ENCODE results near the gene RAB30.

DNA sequence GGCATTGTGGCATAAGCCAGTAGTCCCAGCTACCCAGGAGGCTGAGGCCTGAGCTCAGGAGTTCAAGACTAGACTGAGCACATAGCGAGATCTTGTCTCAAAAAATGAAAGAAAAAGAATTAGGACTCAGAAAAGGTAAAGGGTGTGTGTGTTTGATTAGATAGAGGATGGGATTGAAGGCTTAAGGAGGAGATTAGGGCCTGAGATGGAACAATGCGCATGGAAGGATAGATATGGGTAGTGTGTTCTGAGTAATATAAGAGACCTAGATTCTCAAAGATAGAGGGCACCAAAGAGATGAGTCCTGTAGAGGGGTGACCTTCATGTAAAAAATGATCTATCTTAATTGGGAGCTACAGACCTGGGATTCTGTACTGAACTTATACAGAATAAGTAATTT lies 17.3 kb upstream of the RAB30 start:
- TF ChIP-seq, protein P1, sequence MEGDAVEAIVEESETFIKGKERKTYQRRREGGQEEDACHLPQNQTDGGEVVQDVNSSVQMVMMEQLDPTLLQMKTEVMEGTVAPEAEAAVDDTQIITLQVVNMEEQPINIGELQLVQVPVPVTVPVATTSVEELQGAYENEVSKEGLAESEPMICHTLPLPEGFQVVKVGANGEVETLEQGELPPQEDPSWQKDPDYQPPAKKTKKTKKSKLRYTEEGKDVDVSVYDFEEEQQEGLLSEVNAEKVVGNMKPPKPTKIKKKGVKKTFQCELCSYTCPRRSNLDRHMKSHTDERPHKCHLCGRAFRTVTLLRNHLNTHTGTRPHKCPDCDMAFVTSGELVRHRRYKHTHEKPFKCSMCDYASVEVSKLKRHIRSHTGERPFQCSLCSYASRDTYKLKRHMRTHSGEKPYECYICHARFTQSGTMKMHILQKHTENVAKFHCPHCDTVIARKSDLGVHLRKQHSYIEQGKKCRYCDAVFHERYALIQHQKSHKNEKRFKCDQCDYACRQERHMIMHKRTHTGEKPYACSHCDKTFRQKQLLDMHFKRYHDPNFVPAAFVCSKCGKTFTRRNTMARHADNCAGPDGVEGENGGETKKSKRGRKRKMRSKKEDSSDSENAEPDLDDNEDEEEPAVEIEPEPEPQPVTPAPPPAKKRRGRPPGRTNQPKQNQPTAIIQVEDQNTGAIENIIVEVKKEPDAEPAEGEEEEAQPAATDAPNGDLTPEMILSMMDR (IDR thresholded peaks at IDR 0.05; ENCODE audit: low read depth, low read length, poor library complexity, severe bottlenecking) = no peak
- no peak for TF ChIP-seq EZH2phosphoT487 (IDR thresholded peaks at IDR 0.05; ENCODE audit: borderline replicate concordance, low read length)

All from DOHH2 (cell line).